ENCODE data around the gene PRDM13.
"Not testable (repeated sequence)": the region's sequence is repeated elsewhere in the genome, so short reads cannot be mapped to it uniquely, and the experiment has no call there.

PRDM13 gene

DNA sequence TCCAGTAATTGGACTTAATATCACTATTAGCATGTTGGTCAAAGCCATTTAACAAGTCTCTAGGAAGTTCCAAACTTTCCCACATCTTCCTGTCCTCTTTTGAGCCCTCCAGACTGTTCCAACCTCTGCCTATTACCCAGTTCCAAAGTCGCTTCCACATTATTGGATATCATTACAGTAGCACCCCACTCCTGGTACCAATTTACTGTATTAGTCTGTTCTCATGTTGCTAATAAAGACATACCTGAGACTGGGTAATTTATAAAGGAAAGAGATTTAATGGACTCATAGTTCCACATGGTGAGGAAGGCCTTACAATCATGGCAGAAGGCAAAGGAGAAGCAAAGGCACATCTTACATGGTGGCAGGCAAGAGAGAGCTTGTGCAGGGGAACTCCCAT is 31.7 kb downstream of the PRDM13 start:
- DNase-seq = not testable (repeated sequence)

DNA sequence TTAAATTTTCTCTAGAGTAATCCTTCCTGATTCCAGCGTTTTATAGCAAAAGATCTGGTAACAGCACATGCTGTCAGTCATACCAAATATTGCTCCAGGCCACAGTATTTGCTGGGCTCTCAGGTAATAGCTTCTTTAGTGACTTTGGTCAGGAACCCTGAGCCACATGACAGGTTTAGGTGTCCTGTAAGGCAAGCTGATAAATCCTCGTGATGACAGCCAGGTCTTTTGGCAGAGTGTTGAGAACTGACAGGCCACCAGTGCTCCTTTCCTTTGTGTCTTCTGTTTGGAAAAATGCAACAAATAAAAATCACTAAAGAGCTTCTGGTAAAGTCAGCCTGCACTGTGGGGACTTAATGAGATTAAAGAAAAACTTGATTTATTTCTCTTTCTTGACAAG is 34.6 kb downstream of the PRDM13 start:
- no peak for DNase-seq

DNA sequence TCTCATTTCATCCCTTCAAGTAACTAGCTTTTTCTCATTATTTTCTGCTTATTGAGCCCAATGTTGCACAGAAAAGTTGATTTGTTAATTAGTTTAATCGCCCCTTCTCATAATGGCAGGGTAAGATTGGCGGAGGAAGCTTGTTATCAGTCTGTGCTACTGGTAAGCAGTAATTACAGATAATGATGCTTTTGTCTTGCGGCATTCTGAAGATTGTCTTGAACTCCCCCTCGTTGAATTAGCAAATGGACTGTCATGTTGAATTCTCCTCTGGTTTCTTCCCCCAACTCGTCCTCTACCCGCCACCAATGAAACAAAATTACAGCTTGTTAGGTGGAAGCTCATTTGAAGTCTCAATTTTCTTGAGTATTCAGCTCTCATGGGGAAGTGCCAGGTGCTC is 39.4 kb downstream of the PRDM13 start:
- no peak for DNase-seq

DNA sequence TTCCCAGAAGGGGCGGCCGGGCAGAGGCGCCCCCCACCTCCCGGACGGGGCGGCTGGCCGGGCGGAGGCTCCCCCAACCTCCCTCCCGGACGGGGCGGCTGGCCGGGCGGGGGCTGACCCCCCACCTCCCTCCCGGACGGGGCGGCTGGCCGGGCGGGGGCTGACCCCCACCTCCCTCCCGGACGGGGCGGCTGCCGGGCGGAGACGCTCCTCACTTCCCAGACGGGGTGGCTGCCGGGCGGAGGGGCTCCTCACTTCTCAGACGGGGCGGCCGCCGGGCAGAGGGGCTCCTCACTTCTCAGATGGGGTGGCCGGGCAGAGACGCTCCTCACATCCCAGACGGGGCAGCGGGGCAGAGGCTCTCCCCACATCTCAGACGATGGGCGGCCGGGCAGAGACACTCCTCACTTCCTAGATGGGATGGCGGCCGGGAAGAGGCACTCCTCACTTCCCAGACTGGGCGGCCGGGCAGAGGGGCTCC is 43.5 kb downstream of the PRDM13 start:
- not testable (repeated sequence) for DNase-seq

DNA sequence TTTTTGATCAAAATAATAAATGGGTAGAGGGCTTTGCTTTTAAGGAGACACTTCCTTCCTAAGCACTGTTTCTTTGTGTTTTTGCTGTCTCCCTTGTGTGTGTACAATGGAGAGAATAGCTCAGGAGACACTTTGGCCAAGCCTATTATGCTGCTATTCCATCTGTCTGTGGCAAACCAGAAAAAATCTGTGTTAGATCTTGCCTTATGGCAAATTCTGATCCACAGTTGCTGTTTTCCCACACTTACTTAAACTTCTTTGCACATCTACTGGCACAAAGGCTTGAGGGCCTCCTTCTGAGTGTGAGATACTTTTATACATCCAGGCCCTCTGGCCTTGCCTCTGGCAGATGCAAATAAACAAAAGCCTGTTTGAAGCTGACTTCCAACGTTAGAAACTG is 53.6 kb downstream of the PRDM13 start:
- DNase-seq = no peak

DNA sequence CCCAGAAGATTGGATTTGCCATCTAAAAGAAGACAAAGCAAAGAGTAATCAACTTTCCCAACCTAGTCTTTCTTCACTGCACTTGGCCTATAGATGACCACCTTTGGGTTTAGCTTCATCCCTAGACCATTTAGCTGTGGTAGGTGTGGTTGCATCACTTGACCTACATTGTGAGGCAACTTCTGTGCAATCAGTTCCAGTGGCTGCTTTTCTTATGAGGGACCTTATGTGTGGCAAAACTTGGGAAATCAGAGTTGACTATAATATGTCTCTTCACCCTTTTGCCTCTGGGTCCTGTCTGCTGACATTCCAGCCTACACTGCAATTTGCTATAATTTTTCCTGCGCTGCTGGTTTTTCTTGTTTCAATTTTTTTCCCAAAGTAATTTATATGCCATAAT is 55.2 kb downstream of the PRDM13 start:
- DNase-seq = no peak

DNA sequence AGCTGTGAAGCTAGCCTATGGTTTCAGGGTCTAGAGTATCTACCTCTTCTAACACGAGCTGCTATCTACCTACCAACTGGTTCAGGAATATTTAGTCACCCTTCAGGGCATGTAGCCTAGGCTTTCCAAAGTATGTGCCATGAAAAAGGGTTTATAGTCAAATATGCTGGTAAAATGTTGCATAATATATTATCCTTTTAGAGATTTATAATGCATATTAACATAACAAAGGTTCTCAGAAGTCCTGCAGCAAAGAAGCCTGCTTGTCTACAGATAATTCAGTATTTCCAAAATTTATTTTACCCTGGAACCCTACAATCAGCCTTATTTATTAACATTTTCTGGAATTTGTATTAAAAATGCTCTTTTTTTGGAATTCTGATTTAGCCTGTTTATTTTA is 56.0 kb downstream of the PRDM13 start:
- no peak for DNase-seq
